A673 (cell line): ENCODE measurements around the gene LAGE3.

ENCODE experiments used
- CTCF ChIP-seq: fragments of 300-800, 200-600 bp; sonication (generic); conservative IDR thresholded peaks from 2 replicates; pipeline ENCODE4 v1.5.1; 2017; ENCODE audit warnings: low read depth, mild to moderate bottlenecking, antibody characterized with exemption, low read length, moderate library complexity, mixed read lengths
- EZH2 ChIP-seq: fragments of 200-600 bp; sonication (generic); IDR thresholded peaks from 2 replicates; pipeline ENCODE4 v1.6.1; 2017; ENCODE audit warnings: borderline replicate concordance, low read depth, mild to moderate bottlenecking, mixed read lengths, antibody characterized with exemption, low read length; ENCODE audit not compliant: poor library complexity, severe bottlenecking

DNA sequence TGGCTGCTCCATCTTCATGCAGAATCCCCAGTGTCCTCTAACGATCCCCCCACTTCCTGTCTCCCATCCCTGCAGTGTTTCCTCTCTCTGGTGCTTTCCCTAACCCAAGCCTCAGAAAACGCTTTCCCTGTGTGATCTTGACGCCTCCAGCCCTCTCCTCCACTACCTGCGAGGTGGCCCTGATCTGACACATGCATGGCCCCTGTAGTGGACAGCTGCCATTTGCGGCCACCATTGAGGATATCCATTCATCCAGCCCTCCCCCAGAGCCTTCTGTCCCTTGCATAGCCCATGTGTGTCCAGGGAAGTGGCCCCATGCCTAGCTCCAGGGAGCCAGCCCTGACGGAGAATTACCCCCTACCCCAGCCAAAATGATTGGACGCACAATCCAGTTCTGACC lies 4.2 kb upstream of the LAGE3 start:
- TF ChIP-seq CTCF (no peak), EZH2 (no peak)
